ENCODE measurements around the gene CCDC3.

GRCh38 chr10:12954866-12955265 lies 46.6 kb downstream of the CCDC3 start:
- TF ChIP-seq EZH2 (IDR thresholded peaks at IDR 0.05; ENCODE audit: insufficient read depth, poor library complexity, severe bottlenecking) (no peak), EZH2phosphoT487 (IDR thresholded peaks at IDR 0.05; ENCODE audit: insufficient read depth, low read depth) (no peak)
